KMS-11 (cell line): ENCODE data around the gene HEPHL1.

ENCODE experiments used
- H2AFZ ChIP-seq: fragments of 200-600 bp; sonication (generic); 2 replicates; pipeline ENCODE4 v1.6.1; 2016; ENCODE audit warnings: antibody characterized with exemption, mixed run types, low read depth
- H3K27ac ChIP-seq: fragments of 200-600 bp; sonication (generic); 2 replicates; pipeline ENCODE4 v1.6.1; 2016; ENCODE audit warnings: mild to moderate bottlenecking, mixed run types
- H3K27me3 ChIP-seq: fragments of 200-600 bp; sonication (generic); 2 replicates; pipeline ENCODE4 v1.6.1; 2017; ENCODE audit warnings: mild to moderate bottlenecking, low read depth, mixed run types, moderate library complexity; ENCODE audit not compliant: insufficient read depth
- H3K36me3 ChIP-seq: fragments of 200-600 bp; sonication (generic); 2 replicates; pipeline ENCODE4 v1.6.1; 2017; ENCODE audit warnings: mild to moderate bottlenecking, mixed run types; ENCODE audit not compliant: insufficient read depth
- H3K4me1 ChIP-seq: fragments of 200-600 bp; sonication (generic); 2 replicates; pipeline ENCODE4 v1.6.1; 2016; ENCODE audit warnings: mild to moderate bottlenecking, low read depth, mixed run types; ENCODE audit not compliant: poor library complexity, severe bottlenecking
- H3K4me2 ChIP-seq: fragments of 200-600 bp; sonication (generic); 2 replicates; pipeline ENCODE4 v1.7.0; 2016; ENCODE audit warnings: mild to moderate bottlenecking, mixed run types
- H3K4me3 ChIP-seq: fragments of 200-600 bp; sonication (generic); IDR thresholded peaks from 2 replicates; pipeline ENCODE4 v1.6.1; 2017; ENCODE audit warnings: low read depth, low read length, mixed read lengths; ENCODE audit not compliant: insufficient read depth
- H3K79me2 ChIP-seq: fragments of 200-600 bp; sonication (generic); 2 replicates; pipeline ENCODE4 v1.6.1; 2016; ENCODE audit warnings: low read depth, mixed run types; ENCODE audit not compliant: insufficient read depth
- H3K9ac ChIP-seq: fragments of 200-600 bp; sonication (generic); 2 replicates; pipeline ENCODE4 v1.6.1; 2016; ENCODE audit warnings: mild to moderate bottlenecking, mixed run types
- H4K20me1 ChIP-seq: fragments of 200-600 bp; sonication (generic); 2 replicates; pipeline ENCODE4 v1.6.1; 2016; ENCODE audit warnings: mild to moderate bottlenecking, mixed run types; ENCODE audit not compliant: insufficient read depth
- CTCF ChIP-seq: fragments of 200-600 bp; sonication (generic); conservative IDR thresholded peaks from 2 replicates; pipeline ENCODE4 v1.6.1; 2017; ENCODE audit warnings: low read depth, mild to moderate bottlenecking, antibody characterized with exemption, low read length, moderate library complexity, mixed read lengths

HEPHL1 gene

GRCh38 chr11:94134651-94135512 lies 113.7 kb downstream of the HEPHL1 start:
- Histone ChIP-seq H3K79me2 (peaks cover 17% of the 10 kb centered on the region; the same call in 1 of the 2 replicates), H3K36me3 (no peaks in the 10 kb centered on the region), H3K4me2 (no peak overlapping the region), H4K20me1 (no peaks in the 10 kb centered on the region), H2AFZ (no peak overlapping the region), H3K4me1 (peaks cover 7% of the 10 kb centered on the region), H3K4me3 (no peak overlapping the region), H3K9ac (no peak overlapping the region), H3K27ac (no peak overlapping the region), H3K27me3 (no peaks in the 10 kb centered on the region)
- TF ChIP-seq CTCF = no peak

GRCh38 chr11:94139416-94139815 lies 118.3 kb downstream of the HEPHL1 start:
- Histone ChIP-seq H2AFZ (no peak overlapping the region), H4K20me1 (no peaks in the 10 kb centered on the region), H3K4me2 (no peak overlapping the region), H3K4me1 (no peaks in the 10 kb centered on the region), H3K27me3 (no peaks in the 10 kb centered on the region), H3K79me2 (no peaks in the 10 kb centered on the region; the same call in 1 of the 2 replicates), H3K9ac (no peak overlapping the region), H3K27ac (no peak overlapping the region), H3K36me3 (no peaks in the 10 kb centered on the region), H3K4me3 (no peak overlapping the region)
- no peak for TF ChIP-seq CTCF

DNA sequence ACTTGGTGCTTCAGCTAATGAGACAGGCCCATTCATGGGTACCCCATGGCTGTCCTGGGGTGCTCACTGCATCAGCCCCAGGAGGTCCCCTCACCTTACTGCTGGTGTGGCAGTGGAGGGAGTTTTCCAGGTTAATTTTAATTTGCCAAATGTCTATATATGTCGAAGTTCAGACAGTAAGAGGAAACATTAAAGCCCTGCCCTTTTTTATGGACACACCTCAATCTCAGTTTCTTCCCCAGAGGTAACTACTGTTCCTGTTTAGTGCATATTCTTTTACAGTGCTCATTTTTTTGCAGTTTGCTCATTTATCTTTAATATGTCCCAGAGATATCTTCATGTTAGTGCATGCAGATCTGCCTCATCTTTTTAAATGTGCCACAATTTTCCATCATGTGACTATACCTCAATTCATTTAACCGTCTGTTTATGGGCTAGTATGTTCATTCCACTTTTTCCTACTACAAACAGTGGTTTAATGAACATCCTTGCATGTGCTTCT lies 119.1 kb downstream of the HEPHL1 start:
- H2AFZ ChIP-seq = no peak overlapping the region
- no peaks in the 10 kb centered on the region; the same call in 1 of the 2 replicates for H3K79me2 ChIP-seq
- H3K4me3 ChIP-seq = no peak overlapping the region
- TF ChIP-seq CTCF = no peak
- H3K9ac ChIP-seq = no peak overlapping the region
- no peaks in the 10 kb centered on the region for H4K20me1 ChIP-seq
- H3K27me3 ChIP-seq = no peaks in the 10 kb centered on the region
- H3K27ac ChIP-seq = no peak overlapping the region
- no peaks in the 10 kb centered on the region for H3K36me3 ChIP-seq
- H3K4me2 ChIP-seq = no peak overlapping the region
- H3K4me1 ChIP-seq = no peaks in the 10 kb centered on the region

GRCh38 chr11:94141511-94142307 lies 120.6 kb downstream of the HEPHL1 start:
- H3K27ac ChIP-seq = no peak overlapping the region
- H3K4me1 ChIP-seq = peaks cover 2% of the 10 kb centered on the region
- H4K20me1 ChIP-seq = no peaks in the 10 kb centered on the region
- no peaks in the 10 kb centered on the region for H3K36me3 ChIP-seq
- H2AFZ ChIP-seq = no peak overlapping the region
- H3K4me2 ChIP-seq = no peak overlapping the region
- no peaks in the 10 kb centered on the region for H3K27me3 ChIP-seq
- no peaks in the 10 kb centered on the region for H3K79me2 ChIP-seq
- no peak overlapping the region for H3K4me3 ChIP-seq
- TF ChIP-seq CTCF = no peak
- H3K9ac ChIP-seq = no peak overlapping the region
